Activated naive CD4-positive, alpha-beta T cell treated with Interleukin-2 at 50 U/mL for 16 hours (primary cell): Measurements from ENCODE around the gene CACNA1I.
"Not testable (repeated sequence)": the region's sequence is repeated elsewhere in the genome, so short reads cannot be mapped to it uniquely, and the experiment has no call there.

Source experiments
- DNase-seq: peaks from one replicate; pipeline ENCODE4 v3.0.0-alpha.2; 2020

CACNA1I gene

DNA sequence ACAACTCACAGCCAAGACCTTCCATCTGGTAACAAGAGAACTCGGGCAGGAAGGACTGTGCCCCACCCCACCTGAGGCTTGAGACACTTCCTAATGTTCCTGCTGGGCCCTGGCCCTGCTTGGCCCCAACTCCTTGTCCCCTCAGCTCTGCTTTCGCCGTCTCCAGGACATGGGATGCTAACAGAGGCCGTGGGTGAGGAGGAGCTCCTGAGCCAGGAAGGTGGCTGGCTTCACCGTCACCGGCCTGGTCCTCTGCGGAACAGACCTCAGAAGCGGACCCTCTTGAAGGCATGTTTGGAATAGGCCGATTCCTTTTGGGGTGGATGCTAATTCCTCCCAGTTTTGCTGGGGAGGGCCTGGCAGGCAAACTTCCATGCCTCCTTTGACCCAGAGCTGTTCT is 154.3 kb downstream of the CACNA1I start:
- no peak for DNase-seq

DNA sequence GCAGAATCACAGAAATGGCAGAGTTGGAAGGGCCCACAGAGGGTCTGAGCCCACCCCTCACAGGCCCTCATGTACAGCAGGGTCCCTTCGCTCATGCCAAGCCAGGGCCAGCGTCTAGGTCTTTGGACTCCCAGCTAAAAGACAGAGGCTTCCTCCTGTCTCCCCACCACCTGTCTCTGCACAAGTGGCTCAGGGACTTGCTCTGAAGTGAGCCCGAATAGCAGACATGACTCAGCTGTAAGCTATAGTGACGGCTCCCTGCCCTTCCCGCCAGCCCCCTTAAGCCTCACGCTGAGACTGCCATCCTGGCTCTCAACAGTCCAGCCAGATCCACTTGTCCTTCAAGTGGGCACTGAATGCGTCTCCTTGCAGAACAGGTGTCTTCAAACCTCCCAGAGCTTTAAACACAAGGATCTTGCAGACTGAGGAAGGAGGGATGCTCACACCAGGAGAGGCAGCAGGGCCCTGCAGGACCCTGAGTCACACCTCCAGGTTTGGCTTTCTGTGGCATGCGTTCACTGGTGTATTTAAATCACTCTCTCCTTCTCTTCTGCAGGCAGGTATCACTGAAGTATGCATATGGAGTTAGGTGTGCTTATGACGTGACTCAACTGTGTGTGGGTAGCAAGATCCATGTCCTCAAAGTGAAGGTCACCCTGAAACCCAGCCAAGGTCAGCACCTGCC is 154.9 kb downstream of the CACNA1I start:
- DNase-seq, result no peak

DNA sequence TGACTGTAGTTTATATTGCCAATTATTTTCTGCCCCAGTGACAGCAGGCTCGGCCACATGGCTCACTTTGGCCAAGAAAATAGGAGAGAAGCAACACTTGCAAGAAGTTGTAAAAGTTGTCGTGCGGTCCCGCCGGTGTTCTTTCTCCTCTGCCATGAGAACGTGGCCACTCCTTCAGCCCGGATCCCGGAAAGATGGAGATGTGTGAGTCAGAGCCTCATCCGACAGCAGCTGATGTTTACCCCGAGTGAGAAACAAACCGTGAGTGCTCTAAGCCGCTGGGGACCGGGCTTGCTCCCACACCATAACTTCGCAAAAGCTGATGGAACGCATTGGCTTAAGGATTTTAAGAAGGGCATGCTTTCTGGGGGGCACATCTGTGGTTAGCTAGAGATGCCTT is 157.0 kb downstream of the CACNA1I start:
- DNase-seq, result no peak

- no peak for DNase-seq
Measured at GRCh38 chr22:39728236-39728860, 157.8 kb downstream of the CACNA1I start.

GRCh38 chr22:39729141-39729934 is 158.8 kb downstream of the CACNA1I start:
- no peak for DNase-seq

DNA sequence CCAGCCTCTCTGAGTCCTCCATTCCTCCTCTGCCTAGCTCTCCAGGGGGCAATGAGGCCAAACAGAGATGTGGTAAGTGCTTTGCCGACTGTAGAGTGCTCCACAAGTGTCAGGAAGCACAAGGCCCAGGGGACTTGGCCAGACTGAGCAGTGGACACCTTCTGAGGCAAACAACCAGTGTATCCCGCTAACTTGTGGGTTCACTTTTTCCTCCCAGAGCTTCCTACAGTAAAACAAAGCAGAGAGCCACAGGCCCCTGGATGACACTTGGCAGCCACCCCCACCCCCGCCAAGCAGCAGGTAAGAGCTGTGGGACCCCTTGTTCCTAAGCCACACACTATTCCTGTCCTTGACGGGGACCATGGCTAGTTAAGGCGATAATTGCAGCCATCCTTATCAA is 160.9 kb downstream of the CACNA1I start:
- DNase-seq, result no peak

GRCh38 chr22:39731881-39732555 is 161.5 kb downstream of the CACNA1I start:
- no peak for DNase-seq

- no peak for DNase-seq
Measured at GRCh38 chr22:39732625-39733024, 162.1 kb downstream of the CACNA1I start.

GRCh38 chr22:39733191-39733590 is 162.6 kb downstream of the CACNA1I start:
- DNase-seq, result no peak

DNA sequence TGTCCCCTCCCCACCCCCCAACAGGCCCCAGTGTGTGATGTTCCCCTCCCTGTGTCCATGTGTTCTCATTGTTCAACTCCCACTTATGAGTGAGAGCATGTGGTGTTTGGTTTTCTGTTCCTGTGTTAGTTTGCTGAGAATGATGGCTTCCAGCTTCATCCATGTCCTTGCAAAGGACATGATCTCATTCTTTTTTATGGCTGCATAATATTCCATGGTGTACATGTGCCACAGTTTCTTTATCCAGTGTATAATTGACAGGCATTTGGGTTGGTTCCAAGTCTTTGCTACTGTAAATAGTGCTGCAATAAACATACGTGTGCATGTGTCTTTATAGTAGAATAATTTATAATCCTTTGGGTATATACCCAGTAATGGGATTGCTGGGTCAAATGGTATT is 163.5 kb downstream of the CACNA1I start:
- not testable (repeated sequence) for DNase-seq

GRCh38 chr22:39734866-39735265 is 164.3 kb downstream of the CACNA1I start:
- DNase-seq, result no peak

GRCh38 chr22:39735776-39736175 is 165.2 kb downstream of the CACNA1I start:
- DNase-seq, result no peak

- no peak for DNase-seq
Measured at GRCh38 chr22:39738746-39739145, 168.2 kb downstream of the CACNA1I start.
